GM23248 (cell line): ENCODE results near the gene YEATS2. TPM values are rescaled to one million over a fixed set of nuclear protein-coding genes. Genes with fewer than 3 reads are reported as not detected.

Experiments
- DNase-seq: peaks from one replicate; pipeline ENCODE4 v3.0.0-alpha.2; 2015
- H2AFZ ChIP-seq: fragments of 200-600 bp; sonication (generic); 2 replicates; pipeline ENCODE4 v1.6.1; 2016; ENCODE audit warnings: antibody characterized with exemption
- H3F3A ChIP-seq: fragments of 200-600 bp; sonication (generic); 2 replicates; pipeline ENCODE4 v1.6.1; 2016; ENCODE audit warnings: mild to moderate bottlenecking, antibody characterized with exemption, mixed run types; ENCODE audit not compliant: insufficient read depth
- H3K27ac ChIP-seq: fragments of 200-600 bp; sonication (generic); 2 replicates; pipeline ENCODE4 v1.5.1; 2016; ENCODE audit warnings: mild to moderate bottlenecking
- H3K27me3 ChIP-seq: fragments of 200-600 bp; sonication (generic); replicated peaks from 2 replicates; pipeline ENCODE4 v1.6.1; 2016; ENCODE audit warnings: mild to moderate bottlenecking; ENCODE audit not compliant: insufficient read depth
- H3K36me3 ChIP-seq: fragments of 200-600 bp; sonication (generic); 2 replicates; pipeline ENCODE4 v1.6.1; 2016; ENCODE audit warnings: low read depth, mild to moderate bottlenecking
- H3K4me1 ChIP-seq: fragments of 200-600 bp; sonication (generic); 2 replicates; pipeline ENCODE4 v1.6.1; 2016; ENCODE audit warnings: mild to moderate bottlenecking; ENCODE audit not compliant: insufficient read depth
- H3K4me2 ChIP-seq: fragments of 200-600 bp; sonication (generic); one replicate; pipeline ENCODE4 v1.6.1; 2016; ENCODE audit warnings: mild to moderate bottlenecking; ENCODE audit not compliant: unreplicated experiment
- H3K4me3 ChIP-seq: fragments of 200-600 bp; sonication (generic); 2 replicates; pipeline ENCODE4 v1.5.1; 2016; ENCODE audit warnings: mild to moderate bottlenecking
- H3K79me2 ChIP-seq: fragments of 200-600 bp; sonication (generic); 2 replicates; pipeline ENCODE4 v1.6.1; 2016; ENCODE audit warnings: mild to moderate bottlenecking; ENCODE audit not compliant: insufficient read depth
- H3K9ac ChIP-seq: fragments of 200-600 bp; sonication (generic); 2 replicates; pipeline ENCODE4 v1.6.1; 2016; ENCODE audit warnings: mild to moderate bottlenecking
- H3K9me2 ChIP-seq: fragments of 200-600 bp; sonication (generic); 2 replicates; pipeline ENCODE4 v1.6.1; 2016; ENCODE audit warnings: mixed run types, mild to moderate bottlenecking, moderate library complexity; ENCODE audit not compliant: insufficient read depth
- H3K9me3 ChIP-seq: fragments of 200-600 bp; sonication (generic); one replicate; pipeline ENCODE4 v1.6.1; 2017; ENCODE audit warnings: low read depth
- H4K20me1 ChIP-seq: fragments of 200-600 bp; sonication (generic); 2 replicates; pipeline ENCODE4 v1.6.0; 2016; ENCODE audit not compliant: insufficient read depth
- EZH2 ChIP-seq: fragments of 200-600 bp; sonication (generic); IDR thresholded peaks from 2 replicates; pipeline ENCODE4 v1.6.1; 2018; ENCODE audit warnings: antibody characterized with exemption, mild to moderate bottlenecking; ENCODE audit not compliant: insufficient read depth, poor library complexity, severe bottlenecking
- EZH2phosphoT487 ChIP-seq: fragments of 200-600 bp; sonication (generic); IDR thresholded peaks from 2 replicates; pipeline ENCODE4 v1.6.1; 2018; ENCODE audit warnings: antibody characterized with exemption, moderate library complexity, mild to moderate bottlenecking, low read depth; ENCODE audit not compliant: insufficient read depth
- WGBS, 2 experiments: methylation state at CpG; one replicate each; pipeline ENCODE4 v1.1.6; 2015 to 2017; ENCODE audit warnings: low lambda C conversion rate in 2 of 2, low coverage in 1 of 2; ENCODE audit errors: missing lambda C conversion rate in 2 of 2; 5-methylcytosine and 5-hydroxymethylcytosine counted together
- in situ Hi-C: fragments of 300-500 bp; cut with MboI; formaldehyde crosslinking; loops from 2 replicates; pipeline ENCODE4 v1.15.0; 2020
- polyA plus RNA-seq: library from polyadenylated mRNA; unstranded; fragments of >200 nt; fragmentation: Nextera tagmentation; extraction: Ambion mirVana; gene quantifications from 2 replicates; pipeline ENCODE4 v1.2.1, GENCODE V29; 2016
- total RNA-seq: library from RNA; depleted of rRNA; stranded (reverse); fragments of >200 nt; shearing (Covaris generic); gene quantifications from 2 replicates; pipeline ENCODE4 v1.2.3, GENCODE V29; 2014

The YEATS2 gene
- total and polyA plus RNA-seq, 2 experiments from 2014 or later = 14.0 to 34.7 TPM

- Histone ChIP-seq H2AFZ (no peak overlapping the region), H3F3A (no peaks in the 10 kb centered on the region), H3K9me2 (no peaks in the 10 kb centered on the region), H3K36me3 (peaks cover 33% of the 10 kb centered on the region), H3K4me2 (no peak overlapping the region), H3K27me3 (no peaks in the 10 kb centered on the region), H3K9ac (no peak overlapping the region), H4K20me1 (no peaks in the 10 kb centered on the region), H3K27ac (no peak overlapping the region), H3K4me1 (no peaks in the 10 kb centered on the region), H3K9me3 (no peaks in the 10 kb centered on the region), H3K4me3 (no peak overlapping the region), H3K79me2 (no peaks in the 10 kb centered on the region)
- in situ Hi-C loops = no loop called here
- 95 to 96% methylated on average over 24 of the region's 24 CpGs for WGBS, 2 experiments
- TF ChIP-seq EZH2 (no peak), EZH2phosphoT487 (no peak)
- DNase-seq = no peak
Observed at GRCh38 chr3:183810643-183811594, 113.3 kb downstream of the YEATS2 start.

- DNase-seq = no peak
- in situ Hi-C loops = no loop called here
- Histone ChIP-seq H3K4me2 (no peak overlapping the region), H3K4me1 (no peaks in the 10 kb centered on the region), H3K27ac (no peak overlapping the region), H3K9me2 (no peaks in the 10 kb centered on the region), H3K4me3 (no peak overlapping the region), H4K20me1 (no peaks in the 10 kb centered on the region), H3K36me3 (peaks cover 33% of the 10 kb centered on the region), H3K9me3 (no peaks in the 10 kb centered on the region), H3F3A (no peaks in the 10 kb centered on the region), H3K27me3 (no peaks in the 10 kb centered on the region), H3K79me2 (no peaks in the 10 kb centered on the region), H3K9ac (no peak overlapping the region), H2AFZ (no peak overlapping the region)
- TF ChIP-seq EZH2 (no peak), EZH2phosphoT487 (no peak)
- 87 to 89% methylated on average over 11 of the region's 11 CpGs for WGBS, 2 experiments
Observed at GRCh38 chr3:183811638-183812037, 114.0 kb downstream of the YEATS2 start.

- 71 to 76% methylated on average over 8 of the region's 8 CpGs for WGBS, 2 experiments
- Histone ChIP-seq H3K27ac (no peak overlapping the region), H3K9ac (no peak overlapping the region)
Observed at GRCh38 chr3:183812761-183813445, 115.3 kb downstream of the YEATS2 start.

GRCh38 chr3:183814240-183814639 lies 116.6 kb downstream of the YEATS2 start:
- H3F3A ChIP-seq = no peaks in the 10 kb centered on the region
- H3K36me3 ChIP-seq = peaks cover 8% of the 10 kb centered on the region
- no peak overlapping the region for H2AFZ ChIP-seq
- no peaks in the 10 kb centered on the region for H4K20me1 ChIP-seq
- H3K4me3 ChIP-seq = no peak overlapping the region
- 41 to 69% methylated on average over 1 of the region's 1 CpG for WGBS, 2 experiments
- no peak overlapping the region for H3K9ac ChIP-seq
- in situ Hi-C loops = no loop called here
- H3K27ac ChIP-seq = no peak overlapping the region
- no peaks in the 10 kb centered on the region for H3K4me1 ChIP-seq
- TF ChIP-seq EZH2phosphoT487 (no peak), EZH2 (no peak)
- no peaks in the 10 kb centered on the region for H3K79me2 ChIP-seq
- H3K4me2 ChIP-seq = no peak overlapping the region
- DNase-seq = no peak
- H3K9me3 ChIP-seq = no peaks in the 10 kb centered on the region
- H3K27me3 ChIP-seq = no peaks in the 10 kb centered on the region
- H3K9me2 ChIP-seq = no peaks in the 10 kb centered on the region

More at GRCh38 chr3:183812761-183813445, 115.3 kb downstream of the YEATS2 start:
- H3K4me2 ChIP-seq = no peak overlapping the region
- H3K4me1 ChIP-seq = no peaks in the 10 kb centered on the region
- DNase-seq = no peak
- no peaks in the 10 kb centered on the region for H4K20me1 ChIP-seq
- TF ChIP-seq EZH2phosphoT487 (no peak), EZH2 (no peak)
- no peaks in the 10 kb centered on the region for H3K9me3 ChIP-seq
- in situ Hi-C loops = no loop called here
- no peaks in the 10 kb centered on the region for H3K27me3 ChIP-seq
- no peaks in the 10 kb centered on the region for H3K79me2 ChIP-seq
- no peaks in the 10 kb centered on the region for H3K9me2 ChIP-seq
- H3F3A ChIP-seq = no peaks in the 10 kb centered on the region
- H3K36me3 ChIP-seq = peaks cover 21% of the 10 kb centered on the region
- H2AFZ ChIP-seq = no peak overlapping the region
- H3K4me3 ChIP-seq = no peak overlapping the region
